ENCODE results near the gene DKKL1. TPM values are rescaled to one million over a fixed set of nuclear protein-coding genes. Genes with fewer than 3 reads are reported as not detected.
"Not testable (repeated sequence)": the region's sequence is repeated elsewhere in the genome, so short reads cannot be mapped to it uniquely, and the experiment has no call there.

The DKKL1 gene
- total RNA-seq, 1 experiment from 2014 or later, result 0.95 TPM

- BruUV-seq (replicated peaks), result no TSS peak
- POLR2A ChIA-PET, result no interaction called here
- ATAC-seq (no peak), DNase-seq (ENCODE audit: low read depth, low spot score) (no peak)
- Histone ChIP-seq H3K9me3 (ENCODE audit: control insufficient read depth, insufficient read depth, low read depth, low read length) (no peaks in the 10 kb centered on the region; the same call in 1 of the 2 replicates), H3K4me3 (ENCODE audit: low read depth in 2 of 2, low read length in 2 of 2) (no peak within 1 kb of the TSS), H3K27ac (ENCODE audit: low read length) (no peak within 1 kb of the TSS), H3K36me3 (ENCODE audit: control insufficient read depth, insufficient read depth, low read length) (no peaks in the 10 kb centered on the region), H3K27me3 (ENCODE audit: control insufficient read depth, insufficient read depth, low read length) (no peaks in the 10 kb centered on the region), H3K4me1 (ENCODE audit: control insufficient read depth, insufficient read depth, low read length) (no peaks in the 10 kb centered on the region)
- intact Hi-C loops (cut with micrococcal nuclease; ENCODE audit: unreplicated experiment) (no loop called here), in situ Hi-C loops (cut with HindIII; ENCODE audit: low pct_unique_long_range_greater_than_20kb, low sequenced_read_pairs) (no loop called here)
- no peak for TF ChIP-seq POLR2AphosphoS5 (IDR thresholded peaks at IDR 0.05; ENCODE audit: low read depth, low read length)
- TF ChIP-seq, protein P1, sequence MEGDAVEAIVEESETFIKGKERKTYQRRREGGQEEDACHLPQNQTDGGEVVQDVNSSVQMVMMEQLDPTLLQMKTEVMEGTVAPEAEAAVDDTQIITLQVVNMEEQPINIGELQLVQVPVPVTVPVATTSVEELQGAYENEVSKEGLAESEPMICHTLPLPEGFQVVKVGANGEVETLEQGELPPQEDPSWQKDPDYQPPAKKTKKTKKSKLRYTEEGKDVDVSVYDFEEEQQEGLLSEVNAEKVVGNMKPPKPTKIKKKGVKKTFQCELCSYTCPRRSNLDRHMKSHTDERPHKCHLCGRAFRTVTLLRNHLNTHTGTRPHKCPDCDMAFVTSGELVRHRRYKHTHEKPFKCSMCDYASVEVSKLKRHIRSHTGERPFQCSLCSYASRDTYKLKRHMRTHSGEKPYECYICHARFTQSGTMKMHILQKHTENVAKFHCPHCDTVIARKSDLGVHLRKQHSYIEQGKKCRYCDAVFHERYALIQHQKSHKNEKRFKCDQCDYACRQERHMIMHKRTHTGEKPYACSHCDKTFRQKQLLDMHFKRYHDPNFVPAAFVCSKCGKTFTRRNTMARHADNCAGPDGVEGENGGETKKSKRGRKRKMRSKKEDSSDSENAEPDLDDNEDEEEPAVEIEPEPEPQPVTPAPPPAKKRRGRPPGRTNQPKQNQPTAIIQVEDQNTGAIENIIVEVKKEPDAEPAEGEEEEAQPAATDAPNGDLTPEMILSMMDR (IDR thresholded peaks at IDR 0.05), result no peak
- CTCF ChIA-PET, result no interaction called here
Observed at GRCh38 chr19:49324801-49325576, 38.7 kb upstream of the DKKL1 start, which contains the start of gene SLC6A16. Gene SLC6A16 (minus strand): TSS chr19:49325191. CDS start chr19:49311347, 13,844 bp downstream.

DNA sequence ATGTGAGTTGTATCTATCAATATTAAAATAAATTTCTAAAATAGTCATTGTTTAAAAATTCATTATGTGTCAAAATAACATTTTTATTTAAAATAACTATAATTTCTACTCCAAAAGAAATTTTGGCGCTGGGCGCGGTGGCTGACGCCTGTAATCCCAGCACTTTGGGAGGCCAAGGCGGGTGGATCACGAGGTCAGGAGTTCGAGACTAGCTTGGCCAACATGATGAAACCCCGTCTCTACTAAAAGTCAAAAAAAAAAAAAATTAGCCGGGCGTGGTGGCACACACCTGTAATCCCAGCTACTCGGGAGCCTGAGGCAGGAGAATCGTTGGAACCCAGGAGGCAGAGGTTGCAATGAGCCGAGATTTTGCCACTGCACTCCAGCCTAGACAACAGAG, 37.9 kb upstream of the DKKL1 start:
- H3K9me3 ChIP-seq (ENCODE audit: control insufficient read depth, insufficient read depth, low read depth, low read length); H3K4me3 ChIP-seq (ENCODE audit: low read depth in 2 of 2, low read length in 2 of 2); H3K4me1 ChIP-seq (ENCODE audit: control insufficient read depth, insufficient read depth, low read length); H3K36me3 ChIP-seq (ENCODE audit: control insufficient read depth, insufficient read depth, low read length); in situ Hi-C loops (cut with HindIII; ENCODE audit: low pct_unique_long_range_greater_than_20kb, low sequenced_read_pairs); H3K27me3 ChIP-seq (ENCODE audit: control insufficient read depth, insufficient read depth, low read length); ATAC-seq; CTCF ChIA-PET; POLR2A ChIA-PET; intact Hi-C loops (cut with micrococcal nuclease; ENCODE audit: unreplicated experiment); BruUV-seq (replicated peaks); H3K27ac ChIP-seq (ENCODE audit: low read length); DNase-seq (ENCODE audit: low read depth, low spot score): not testable (repeated sequence)

- DNase-seq (ENCODE audit: low read depth, low spot score) (no peak), ATAC-seq (no peak)
- TF ChIP-seq TCF7L2 (IDR thresholded peaks at IDR 0.05; ENCODE audit: low read depth, low read length) (no peak), SIN3A (IDR thresholded peaks at IDR 0.05; ENCODE audit: borderline replicate concordance, insufficient read depth, low read depth, low read length) (no peak), POLR2AphosphoS5 (IDR thresholded peaks at IDR 0.05; ENCODE audit: low read depth, low read length) (no peak), REST (IDR thresholded peaks at IDR 0.05; ENCODE audit: insufficient read depth in 1 of 2, low read depth in 2 of 2, low read length in 1 of 2) (no peak)
- TF ChIP-seq, protein P1 (IDR thresholded peaks at IDR 0.05), result no peak
- no peaks in the 10 kb centered on the region for H3K9me3 ChIP-seq (ENCODE audit: control insufficient read depth, insufficient read depth, low read depth, low read length)
- no TSS peak for BruUV-seq (replicated peaks)
- no peak overlapping the region for H3K27ac ChIP-seq (ENCODE audit: low read length)
- H3K36me3 ChIP-seq (ENCODE audit: control insufficient read depth, insufficient read depth, low read length), result no peaks in the 10 kb centered on the region
- H3K4me1 ChIP-seq (ENCODE audit: control insufficient read depth, insufficient read depth, low read length), result no peaks in the 10 kb centered on the region
- no peak overlapping the region for H3K4me3 ChIP-seq (ENCODE audit: low read depth in 2 of 2, low read length in 2 of 2)
- H3K27me3 ChIP-seq (ENCODE audit: control insufficient read depth, insufficient read depth, low read length), result no peaks in the 10 kb centered on the region
- ChIA-PET CTCF (interaction anchor here (0.7 kb wide), 2 partner anchors 26 to 212 kb away, joined by 4 to 5 read pairs; partner anchors contain the start of gene LIN7B), POLR2A (no interaction called here)
- intact Hi-C loops (cut with micrococcal nuclease; ENCODE audit: unreplicated experiment) (no loop called here), in situ Hi-C loops (cut with HindIII; ENCODE audit: low pct_unique_long_range_greater_than_20kb, low sequenced_read_pairs) (no loop called here)
Observed at GRCh38 chr19:49326165-49326704, 37.4 kb upstream of the DKKL1 start.

Measured in Panc1 (cell line).